Brain microvascular endothelial cell (primary cell): ENCODE measurements around the gene CFAP97D2.

ENCODE experiments used
- DNase-seq: peaks from one replicate; pipeline ENCODE4 v3.0.0-alpha.2; 2020
- H3K27ac ChIP-seq: fragments of 250-450 bp; sonication (Bioruptor Pico); 2 replicates; pipeline ENCODE4 v1.5.1; 2020; ENCODE audit warnings: mild to moderate bottlenecking, moderate library complexity
- H3K27me3 ChIP-seq: fragments of 250-450 bp; sonication (Bioruptor Pico); replicated peaks from 2 replicates; pipeline ENCODE4 v1.5.1; 2020; ENCODE audit warnings: mild to moderate bottlenecking
- H3K36me3 ChIP-seq: fragments of 250-450 bp; sonication (Bioruptor Pico); replicated peaks from 2 replicates; pipeline ENCODE4 v1.5.1; 2020; ENCODE audit warnings: mild to moderate bottlenecking
- H3K4me3 ChIP-seq: 2 replicates; pipeline ENCODE4 v1.5.1; 2011; ENCODE audit warnings: low read depth, mild to moderate bottlenecking, control low read depth, low read length, moderate library complexity
- in situ Hi-C: cut with HindIII; loops from 2 replicates; pipeline ENCODE4 v1.10.0; 2017; ENCODE audit warnings: low sequenced_read_pairs, low pct_ligation_motif_present
- TF ChIP-seq, protein P1 (sequence below): IDR thresholded peaks from 2 replicates; pipeline ENCODE4 v1.5.1; 2011; ENCODE audit warnings: low read depth, mild to moderate bottlenecking, moderate library complexity, low read length, control low read depth, inconsistent platforms; ENCODE audit errors: missing control alignments

The CFAP97D2 gene

DNA sequence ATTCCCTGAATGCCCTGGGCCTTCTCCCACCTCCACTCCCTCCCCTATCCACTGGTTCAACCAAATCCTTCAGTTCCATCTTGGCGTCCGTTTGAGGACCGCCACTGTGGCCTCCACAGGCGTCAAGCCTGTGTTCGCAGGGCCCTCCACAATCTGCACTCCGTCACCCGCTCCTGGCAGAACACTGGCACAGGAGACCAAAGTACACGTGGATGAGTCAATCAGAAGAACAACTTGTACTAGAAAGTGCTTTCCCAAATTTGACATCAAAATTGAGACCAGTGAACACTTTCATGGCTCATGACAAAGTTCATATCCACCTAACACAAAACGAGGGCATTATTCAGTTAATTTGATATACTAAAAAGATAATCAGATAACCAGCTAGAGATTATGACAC, 49.1 kb downstream of the CFAP97D2 start:
- no peak overlapping the region for H3K27ac ChIP-seq
- TF ChIP-seq, protein P1, sequence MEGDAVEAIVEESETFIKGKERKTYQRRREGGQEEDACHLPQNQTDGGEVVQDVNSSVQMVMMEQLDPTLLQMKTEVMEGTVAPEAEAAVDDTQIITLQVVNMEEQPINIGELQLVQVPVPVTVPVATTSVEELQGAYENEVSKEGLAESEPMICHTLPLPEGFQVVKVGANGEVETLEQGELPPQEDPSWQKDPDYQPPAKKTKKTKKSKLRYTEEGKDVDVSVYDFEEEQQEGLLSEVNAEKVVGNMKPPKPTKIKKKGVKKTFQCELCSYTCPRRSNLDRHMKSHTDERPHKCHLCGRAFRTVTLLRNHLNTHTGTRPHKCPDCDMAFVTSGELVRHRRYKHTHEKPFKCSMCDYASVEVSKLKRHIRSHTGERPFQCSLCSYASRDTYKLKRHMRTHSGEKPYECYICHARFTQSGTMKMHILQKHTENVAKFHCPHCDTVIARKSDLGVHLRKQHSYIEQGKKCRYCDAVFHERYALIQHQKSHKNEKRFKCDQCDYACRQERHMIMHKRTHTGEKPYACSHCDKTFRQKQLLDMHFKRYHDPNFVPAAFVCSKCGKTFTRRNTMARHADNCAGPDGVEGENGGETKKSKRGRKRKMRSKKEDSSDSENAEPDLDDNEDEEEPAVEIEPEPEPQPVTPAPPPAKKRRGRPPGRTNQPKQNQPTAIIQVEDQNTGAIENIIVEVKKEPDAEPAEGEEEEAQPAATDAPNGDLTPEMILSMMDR, result no peak
- no peak overlapping the region for H3K4me3 ChIP-seq
- in situ Hi-C loops, result no loop called here
- H3K27me3 ChIP-seq, result peaks cover 7% of the 10 kb centered on the region
- DNase-seq, result no peak
- no peaks in the 10 kb centered on the region for H3K36me3 ChIP-seq

DNA sequence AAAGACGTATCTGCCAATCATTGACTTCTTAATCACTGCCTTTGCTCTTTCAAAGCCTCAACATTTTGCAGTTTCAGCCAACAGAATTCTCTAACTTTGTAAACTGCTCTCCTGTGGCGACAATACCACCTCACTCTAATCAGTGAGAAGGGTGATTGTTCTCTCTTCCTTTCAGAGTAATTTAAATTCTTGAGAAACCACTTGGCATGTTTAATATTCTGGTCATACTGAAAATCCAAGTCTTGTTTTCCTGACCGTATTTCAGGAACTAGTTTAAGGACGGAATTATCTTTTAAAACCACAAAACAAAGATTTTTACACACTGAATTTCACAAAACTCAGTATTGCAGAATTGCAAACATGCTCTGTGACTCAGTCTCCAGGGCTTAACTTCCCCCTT, 50.4 kb downstream of the CFAP97D2 start:
- in situ Hi-C loops, result no loop called here
- no peak overlapping the region for H3K4me3 ChIP-seq
- TF ChIP-seq, protein P1, result no peak
- no peak overlapping the region for H3K27ac ChIP-seq
- no peak for DNase-seq
- peaks cover 7% of the 10 kb centered on the region for H3K27me3 ChIP-seq
- no peaks in the 10 kb centered on the region for H3K36me3 ChIP-seq

DNA sequence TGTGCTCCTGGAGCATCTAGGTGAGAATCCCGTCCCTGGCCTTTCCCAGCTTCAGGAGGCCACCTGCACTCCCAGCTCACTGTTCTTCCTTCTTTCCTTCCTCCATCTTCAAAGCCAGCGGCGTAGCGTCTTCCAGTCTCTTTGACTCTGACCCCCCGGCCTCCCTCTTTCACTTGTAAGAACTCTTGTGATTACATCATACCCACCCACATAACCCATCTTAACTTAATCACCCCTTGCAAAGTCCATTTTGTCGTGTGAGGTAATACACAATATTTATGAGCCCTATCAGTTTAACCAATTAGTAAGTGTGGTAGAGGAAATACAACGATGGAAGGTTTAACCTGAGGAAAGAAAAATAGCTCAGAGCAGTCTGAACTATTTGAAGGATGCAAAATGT, 51.1 kb downstream of the CFAP97D2 start:
- in situ Hi-C loops, result no loop called here
- no peak overlapping the region for H3K4me3 ChIP-seq
- H3K27me3 ChIP-seq, result peaks cover 7% of the 10 kb centered on the region
- TF ChIP-seq, protein P1, result no peak
- H3K36me3 ChIP-seq, result no peaks in the 10 kb centered on the region
- no peak for DNase-seq
- H3K27ac ChIP-seq, result no peak overlapping the region

DNA sequence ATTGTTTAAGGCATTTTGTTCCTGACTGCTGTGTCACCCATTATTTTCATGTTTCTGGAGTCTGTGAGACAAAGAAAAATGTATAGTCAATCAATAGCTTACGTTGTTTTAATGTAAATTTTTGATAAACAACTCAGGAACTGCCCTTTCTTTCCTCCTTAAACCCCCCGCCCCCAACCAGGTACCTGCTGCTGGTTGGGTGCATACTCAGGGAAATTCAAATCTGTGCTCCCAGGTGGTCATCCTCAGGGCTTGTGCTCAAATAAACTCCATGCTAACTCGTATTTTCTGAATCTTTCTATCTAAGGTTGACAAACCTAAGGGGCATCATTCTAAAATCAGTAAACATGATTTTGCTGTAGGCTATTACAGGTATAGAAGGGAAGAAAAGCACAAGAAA, 51.5 kb downstream of the CFAP97D2 start:
- in situ Hi-C loops, result no loop called here

DNA sequence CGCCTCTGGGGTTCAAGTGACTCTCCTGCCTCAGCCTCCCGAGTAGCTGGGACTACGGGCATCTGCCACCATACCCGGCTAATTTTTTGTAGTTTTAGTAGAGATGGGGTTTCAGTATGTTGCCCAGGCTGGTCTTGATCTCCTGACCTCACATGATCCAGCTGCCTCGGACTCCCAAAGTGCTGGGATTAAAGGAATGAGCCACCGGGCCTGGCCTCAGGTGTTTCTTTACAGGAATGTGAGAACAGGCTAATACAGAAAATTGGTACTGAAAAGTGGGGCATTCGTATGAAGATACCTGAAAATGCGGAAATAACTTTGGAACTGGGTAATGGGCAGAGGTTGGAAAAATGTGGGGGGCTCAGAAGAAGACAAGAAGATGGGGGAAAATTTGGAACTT, 52.8 kb downstream of the CFAP97D2 start:
- Histone ChIP-seq H3K4me3 (no peak overlapping the region), H3K27ac (no peak overlapping the region), H3K36me3 (peaks cover 2% of the 10 kb centered on the region), H3K27me3 (peaks cover 7% of the 10 kb centered on the region)
- in situ Hi-C loops, result no loop called here
- TF ChIP-seq, protein P1, result no peak
- no peak for DNase-seq

More for the DNA sequence above, 51.5 kb downstream of the CFAP97D2 start:
- peaks cover 7% of the 10 kb centered on the region for H3K27me3 ChIP-seq
- no peak overlapping the region for H3K27ac ChIP-seq
- no peak overlapping the region for H3K4me3 ChIP-seq
- no peak for DNase-seq
- no peaks in the 10 kb centered on the region for H3K36me3 ChIP-seq
- TF ChIP-seq, protein P1, result no peak

DNA sequence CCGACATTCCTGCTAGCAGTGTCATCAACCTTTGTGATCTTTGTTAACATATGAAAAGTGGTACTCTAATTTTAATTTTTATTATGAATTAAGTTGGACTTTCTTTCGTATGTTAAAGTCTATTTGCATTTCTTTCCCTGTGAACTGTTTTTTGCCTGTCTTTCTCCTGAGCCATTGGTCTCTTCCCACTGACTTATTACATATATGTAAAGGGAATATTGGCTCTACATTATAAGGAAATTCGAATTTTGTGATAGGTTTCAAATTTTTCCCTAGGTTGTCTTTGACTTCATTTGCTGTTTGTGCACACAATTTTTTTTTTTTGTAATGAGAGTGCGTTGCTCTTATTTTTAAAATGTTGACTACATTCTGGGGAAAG, 55.2 kb downstream of the CFAP97D2 start:
- TF ChIP-seq, protein P1, result no peak
- in situ Hi-C loops, result no loop called here
- Histone ChIP-seq H3K27me3 (peaks cover 1% of the 10 kb centered on the region), H3K4me3 (peak overlapping the region; percentile 88), H3K36me3 (peaks cover 14% of the 10 kb centered on the region), H3K27ac (no peak overlapping the region)
- DNase-seq, result no peak
